Measurements from ENCODE around the gene SPG11.
"Not testable (repeated sequence)": the region's sequence is repeated elsewhere in the genome, so short reads cannot be mapped to it uniquely, and the experiment has no call there.

Gene SPG11

DNA sequence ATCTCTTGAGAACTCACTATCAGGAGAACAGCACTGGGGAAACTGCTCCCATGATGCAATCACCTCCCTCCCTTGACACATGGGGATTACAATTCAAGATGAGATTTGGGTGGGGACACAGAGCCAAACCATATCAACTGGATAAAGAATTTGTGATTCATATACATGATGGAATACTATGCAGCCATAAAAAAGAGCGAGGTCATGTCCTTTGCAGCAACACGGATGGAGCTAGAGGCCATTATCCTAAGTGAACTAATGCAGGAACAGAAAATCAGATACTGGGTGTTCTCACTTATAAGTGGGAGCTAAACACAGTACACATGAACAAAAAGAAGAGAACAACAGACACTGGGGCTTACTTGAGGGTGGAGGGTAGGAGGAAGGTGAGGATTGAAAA is 17.0 kb downstream of the SPG11 start:
- CTCF ChIA-PET: no interaction called here

GRCh38 chr15:44641651-44642050 is 21.8 kb downstream of the SPG11 start:
- DNase-seq (ENCODE audit: extremely low spot score): no peak
- POLR2A ChIA-PET: no interaction called here
- TF ChIP-seq ELF4 (IDR thresholded peaks at IDR 0.05) (no peak), LEF1 (IDR thresholded peaks at IDR 0.05; ENCODE audit: borderline replicate concordance) (no peak)
- CTCF ChIA-PET: interaction anchor here (0.6 kb wide), 1 partner anchor 477 kb away, joined by 4 read pairs; no protein-coding TSS in a partner anchor

More for the DNA sequence above, 17.0 kb downstream of the SPG11 start:
- DNase-seq (ENCODE audit: extremely low spot score): no peak
- POLR2A ChIA-PET: no interaction called here
- TF ChIP-seq FOXK2 (IDR thresholded peaks at IDR 0.05): no peak
- TF ChIP-seq LEF1 (IDR thresholded peaks at IDR 0.05; ENCODE audit: borderline replicate concordance): no peak
- TF ChIP-seq SUZ12 (IDR thresholded peaks at IDR 0.05): no peak

GRCh38 chr15:44636976-44637375 is 26.5 kb downstream of the SPG11 start:
- no peak for DNase-seq (ENCODE audit: extremely low spot score)
- TF ChIP-seq ARNT (IDR thresholded peaks at IDR 0.05) (no peak), SUZ12 (IDR thresholded peaks at IDR 0.05) (no peak), L3MBTL2 (conservative IDR thresholded peaks at IDR 0.05) (no peak), BHLHE40 (IDR thresholded peaks at IDR 0.05; ENCODE audit: borderline replicate concordance) (no peak), HDGF (IDR thresholded peaks at IDR 0.05; ENCODE audit: borderline replicate concordance) (no peak), ZNF384 (IDR thresholded peaks at IDR 0.05) (no peak), LEF1 (IDR thresholded peaks at IDR 0.05; ENCODE audit: borderline replicate concordance) (no peak), FOXA1 (IDR thresholded peaks at IDR 0.05) (no peak), ELF4 (IDR thresholded peaks at IDR 0.05) (no peak), SP1 (IDR thresholded peaks at IDR 0.05) (no peak), TARDBP (IDR thresholded peaks at IDR 0.05) (no peak), FOXK2 (IDR thresholded peaks at IDR 0.05) (no peak), FOXM1 (IDR thresholded peaks at IDR 0.05; ENCODE audit: borderline replicate concordance) (no peak)
- TF ChIP-seq, protein P1, sequence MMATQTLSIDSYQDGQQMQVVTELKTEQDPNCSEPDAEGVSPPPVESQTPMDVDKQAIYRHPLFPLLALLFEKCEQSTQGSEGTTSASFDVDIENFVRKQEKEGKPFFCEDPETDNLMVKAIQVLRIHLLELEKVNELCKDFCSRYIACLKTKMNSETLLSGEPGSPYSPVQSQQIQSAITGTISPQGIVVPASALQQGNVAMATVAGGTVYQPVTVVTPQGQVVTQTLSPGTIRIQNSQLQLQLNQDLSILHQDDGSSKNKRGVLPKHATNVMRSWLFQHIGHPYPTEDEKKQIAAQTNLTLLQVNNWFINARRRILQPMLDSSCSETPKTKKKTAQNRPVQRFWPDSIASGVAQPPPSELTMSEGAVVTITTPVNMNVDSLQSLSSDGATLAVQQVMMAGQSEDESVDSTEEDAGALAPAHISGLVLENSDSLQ (IDR thresholded peaks at IDR 0.05): no peak
- CTCF ChIA-PET: no interaction called here
- POLR2A ChIA-PET: no interaction called here

DNA sequence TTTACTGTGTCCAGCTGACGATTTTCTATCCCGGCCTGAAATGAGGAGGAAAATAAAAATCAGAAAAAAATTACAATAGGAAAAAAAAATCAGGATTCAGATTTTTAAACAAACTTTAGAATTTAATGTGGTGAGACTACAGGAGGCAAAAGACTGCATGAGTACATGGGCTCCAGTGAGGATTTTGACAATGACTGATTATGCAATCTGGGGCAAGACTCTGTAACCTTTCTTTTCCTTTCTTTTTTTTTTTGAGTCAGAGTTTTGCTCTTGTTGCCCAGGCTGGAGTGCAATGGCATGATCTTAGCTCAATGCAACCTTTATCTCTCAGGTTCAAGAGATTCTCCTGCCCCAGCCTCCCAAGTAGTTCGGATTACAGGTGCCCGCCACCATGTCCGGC is 29.9 kb downstream of the SPG11 start:
- POLR2A ChIA-PET: no interaction called here
- CTCF ChIA-PET: no interaction called here
- DNase-seq (ENCODE audit: extremely low spot score): no peak
- TF ChIP-seq BHLHE40 (IDR thresholded peaks at IDR 0.05; ENCODE audit: borderline replicate concordance) (no peak), ARNT (IDR thresholded peaks at IDR 0.05) (no peak), NFRKB (IDR thresholded peaks at IDR 0.05) (no peak), SUZ12 (IDR thresholded peaks at IDR 0.05) (no peak), FOXA1 (IDR thresholded peaks at IDR 0.05) (no peak), FOXM1 (IDR thresholded peaks at IDR 0.05; ENCODE audit: borderline replicate concordance) (no peak), FOXK2 (IDR thresholded peaks at IDR 0.05) (no peak), SP1 (IDR thresholded peaks at IDR 0.05) (no peak), ZNF384 (IDR thresholded peaks at IDR 0.05) (no peak), CTBP1 (IDR thresholded peaks at IDR 0.05; ENCODE audit: borderline replicate concordance) (no peak), ELF4 (IDR thresholded peaks at IDR 0.05) (no peak), L3MBTL2 (conservative IDR thresholded peaks at IDR 0.05) (no peak), HDGF (IDR thresholded peaks at IDR 0.05; ENCODE audit: borderline replicate concordance) (no peak)
- TF ChIP-seq, protein P1 (IDR thresholded peaks at IDR 0.05): no peak

- DNase-seq (ENCODE audit: extremely low spot score); CTCF ChIA-PET; POLR2A ChIA-PET: not testable (repeated sequence)
Observed at GRCh38 chr15:44625286-44625685, 38.2 kb downstream of the SPG11 start.

GRCh38 chr15:44623178-44623577 is 40.3 kb downstream of the SPG11 start:
- no peak for TF ChIP-seq LEF1 (IDR thresholded peaks at IDR 0.05; ENCODE audit: borderline replicate concordance)
- TF ChIP-seq ELF4 (IDR thresholded peaks at IDR 0.05): no peak
- no peak for TF ChIP-seq BHLHE40 (IDR thresholded peaks at IDR 0.05; ENCODE audit: borderline replicate concordance)
- POLR2A ChIA-PET: no interaction called here
- CTCF ChIA-PET: no interaction called here
- DNase-seq (ENCODE audit: extremely low spot score): no peak

GRCh38 chr15:44620081-44620480 is 43.4 kb downstream of the SPG11 start:
- no peak for TF ChIP-seq TARDBP (IDR thresholded peaks at IDR 0.05)
- no peak for TF ChIP-seq HDGF (IDR thresholded peaks at IDR 0.05; ENCODE audit: borderline replicate concordance)
- TF ChIP-seq NFRKB (IDR thresholded peaks at IDR 0.05): no peak
- no peak for TF ChIP-seq LEF1 (IDR thresholded peaks at IDR 0.05; ENCODE audit: borderline replicate concordance)
- no peak for TF ChIP-seq L3MBTL2 (conservative IDR thresholded peaks at IDR 0.05)
- TF ChIP-seq SP1 (IDR thresholded peaks at IDR 0.05): no peak
- TF ChIP-seq FOXM1 (IDR thresholded peaks at IDR 0.05; ENCODE audit: borderline replicate concordance): no peak
- no peak for TF ChIP-seq ELF4 (IDR thresholded peaks at IDR 0.05)
- TF ChIP-seq CTBP1 (IDR thresholded peaks at IDR 0.05; ENCODE audit: borderline replicate concordance): no peak
- TF ChIP-seq, protein P1 (IDR thresholded peaks at IDR 0.05): no peak
- TF ChIP-seq FOXK2 (IDR thresholded peaks at IDR 0.05): no peak
- TF ChIP-seq BHLHE40 (IDR thresholded peaks at IDR 0.05; ENCODE audit: borderline replicate concordance): no peak
- TF ChIP-seq ZNF384 (IDR thresholded peaks at IDR 0.05): no peak
- TF ChIP-seq SUZ12 (IDR thresholded peaks at IDR 0.05): no peak
- TF ChIP-seq ARNT (IDR thresholded peaks at IDR 0.05): no peak
- no peak for TF ChIP-seq FOXA1 (IDR thresholded peaks at IDR 0.05)
- DNase-seq (ENCODE audit: extremely low spot score): no peak
- CTCF ChIA-PET: no interaction called here
- POLR2A ChIA-PET: no interaction called here

Measured in HEK293T (cell line).